K562 (cell line): ENCODE data around the gene ADGRA1. TPM values are rescaled to one million over a fixed set of nuclear protein-coding genes. Genes with fewer than 3 reads are reported as not detected.

Source experiments
- MCM3 ChIP-seq: fragments of 450-650 bp; IDR thresholded peaks from 2 replicates; pipeline ENCODE4 v1.6.1; 2016
- ZNF609 ChIP-seq: sonication (generic); formaldehyde crosslinking; IDR thresholded peaks from 2 replicates; pipeline ENCODE4 v1.8.1; 2023; ENCODE audit warnings: missing genetic modification reagents, mild to moderate bottlenecking, borderline replicate concordance
- polyA plus RNA-seq, 8 experiments: library from polyadenylated mRNA; depleted of rRNA in 4 of 8; stranded (reverse) in 5 of 8; unstranded in 3 of 8; fragments of >200 nt; fragmentation: Nextera tagmentation in 2 of 8; fragmentation: Illumina TruSeq in 1 of 8; extraction: Ambion mirVana in 2 of 8; extraction: Trizol in 1 of 8; gene quantifications; 2 replicates each; pipeline versions ENCODE4 v1.2.1 to v1.2.3, GENCODE V29; 2011 to 2014; ENCODE audit warnings: inconsistent platforms in 1 of 8, missing spikeins in 1 of 8
- total RNA-seq, 7 experiments: library from RNA; depleted of rRNA in 6 of 7; stranded (reverse); fragments of >200 nt in 6 of 7; fragmentation: Illumina TruSeq in 2 of 7; extraction: Trizol in 2 of 7; gene quantifications; 2 replicates each; pipeline versions ENCODE4 v1.2.1 to v1.2.3, GENCODE V29; 2011 to 2021; ENCODE audit warnings: low replicate concordance in 1 of 7

ADGRA1 gene
- total and polyA plus RNA-seq, 9 of the 15 experiments (the other 6 are each of a cell fraction or from before 2014, with no cell fraction given): not detected

GRCh38 chr10:133163889-133164815 is 76.4 kb downstream of the ADGRA1 start (continued):
- no peak for TF ChIP-seq ZNF609 (CRISPR knock-in tag)
- no peak for TF ChIP-seq MCM3
- TF ChIP-seq, all 486 proteins: peak for 0
